Measurements from ENCODE around the gene SLC22A1. TPM values are rescaled to one million over a fixed set of nuclear protein-coding genes. Genes with fewer than 3 reads are reported as not detected.

The SLC22A1 gene
- total RNA-seq, 4 donors from 2014 or later = 0.35 to 0.67 (median 0.58) TPM; not detected in 1

DNA sequence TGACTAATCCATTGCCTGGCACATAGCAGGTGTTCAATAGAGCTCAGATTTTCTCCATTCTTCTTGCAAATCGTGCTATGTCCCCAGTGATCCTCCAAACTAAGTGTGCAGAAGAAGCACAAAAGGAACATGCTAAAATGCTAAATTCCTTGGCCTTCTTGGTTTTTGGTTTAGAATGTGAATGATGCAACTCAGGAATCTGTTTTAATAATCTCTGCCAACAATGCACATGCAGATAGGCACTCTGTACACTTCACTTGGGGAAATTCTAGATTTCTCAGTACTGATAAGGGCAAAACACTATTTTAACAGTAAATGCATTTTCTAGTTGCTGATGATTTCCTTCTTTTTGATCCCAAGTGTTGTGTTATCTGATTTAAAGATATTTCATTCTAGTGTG, 35.2 kb downstream of the SLC22A1 start:
- TF ChIP-seq EP300 (IDR thresholded peaks at IDR 0.05) = no peak
- no peak for TF ChIP-seq POLR2AphosphoS5 (IDR thresholded peaks at IDR 0.05)
- TF ChIP-seq, protein P1, sequence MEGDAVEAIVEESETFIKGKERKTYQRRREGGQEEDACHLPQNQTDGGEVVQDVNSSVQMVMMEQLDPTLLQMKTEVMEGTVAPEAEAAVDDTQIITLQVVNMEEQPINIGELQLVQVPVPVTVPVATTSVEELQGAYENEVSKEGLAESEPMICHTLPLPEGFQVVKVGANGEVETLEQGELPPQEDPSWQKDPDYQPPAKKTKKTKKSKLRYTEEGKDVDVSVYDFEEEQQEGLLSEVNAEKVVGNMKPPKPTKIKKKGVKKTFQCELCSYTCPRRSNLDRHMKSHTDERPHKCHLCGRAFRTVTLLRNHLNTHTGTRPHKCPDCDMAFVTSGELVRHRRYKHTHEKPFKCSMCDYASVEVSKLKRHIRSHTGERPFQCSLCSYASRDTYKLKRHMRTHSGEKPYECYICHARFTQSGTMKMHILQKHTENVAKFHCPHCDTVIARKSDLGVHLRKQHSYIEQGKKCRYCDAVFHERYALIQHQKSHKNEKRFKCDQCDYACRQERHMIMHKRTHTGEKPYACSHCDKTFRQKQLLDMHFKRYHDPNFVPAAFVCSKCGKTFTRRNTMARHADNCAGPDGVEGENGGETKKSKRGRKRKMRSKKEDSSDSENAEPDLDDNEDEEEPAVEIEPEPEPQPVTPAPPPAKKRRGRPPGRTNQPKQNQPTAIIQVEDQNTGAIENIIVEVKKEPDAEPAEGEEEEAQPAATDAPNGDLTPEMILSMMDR (IDR thresholded peaks at IDR 0.05) = no peak
- TF ChIP-seq POLR2A (IDR thresholded peaks at IDR 0.05) = no peak
- no peaks in the 10 kb centered on the region for H3K27me3 ChIP-seq
- no peak overlapping the region for H3K4me3 ChIP-seq
- H3K27ac ChIP-seq = no peak overlapping the region
- H3K9me3 ChIP-seq = no peaks in the 10 kb centered on the region
- WGBS, 2 donors (ENCODE audit: low coverage in 1 of 2) = 79 to 80% methylated on average over 1 of the region's 1 CpG
- no peak for ATAC-seq
- H3K4me1 ChIP-seq = peaks cover 0 to 8% (median 0%) of the 10 kb centered on the region in 3 donors
- no peaks in the 10 kb centered on the region for H3K36me3 ChIP-seq

DNA sequence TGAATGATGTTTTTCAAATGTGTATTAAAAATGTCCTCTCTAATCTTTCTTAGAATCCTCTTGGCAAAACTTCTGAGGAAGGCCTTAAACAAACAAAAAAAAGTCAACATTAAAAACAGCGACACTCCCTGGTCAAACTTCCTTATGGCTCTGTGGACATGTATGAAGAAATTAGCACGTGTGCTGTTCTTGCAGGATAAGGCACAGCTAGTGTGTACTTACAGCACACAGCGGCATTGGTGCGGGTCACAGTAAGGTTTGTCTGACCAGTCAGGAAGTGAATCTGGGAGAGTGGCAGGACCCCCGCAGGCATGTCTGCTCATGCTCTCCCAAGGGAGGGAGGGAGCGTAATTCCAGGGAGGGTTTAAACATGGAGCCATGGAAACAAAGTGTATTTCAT, 38.8 kb downstream of the SLC22A1 start:
- ATAC-seq = no peak
- Histone ChIP-seq H3K4me3 (no peak overlapping the region), H3K9me3 (no peaks in the 10 kb centered on the region), H3K4me1 (peaks cover 0 to 17% (median 0%) of the 10 kb centered on the region in 3 donors), H3K27me3 (no peaks in the 10 kb centered on the region), H3K27ac (no peak overlapping the region), H3K36me3 (no peaks in the 10 kb centered on the region)
- no peak for TF ChIP-seq EP300 (IDR thresholded peaks at IDR 0.05)
- WGBS, 2 donors (ENCODE audit: low coverage in 1 of 2) = 50 to 67% methylated on average over 1 to 6 of the region's 6 CpGs

DNA sequence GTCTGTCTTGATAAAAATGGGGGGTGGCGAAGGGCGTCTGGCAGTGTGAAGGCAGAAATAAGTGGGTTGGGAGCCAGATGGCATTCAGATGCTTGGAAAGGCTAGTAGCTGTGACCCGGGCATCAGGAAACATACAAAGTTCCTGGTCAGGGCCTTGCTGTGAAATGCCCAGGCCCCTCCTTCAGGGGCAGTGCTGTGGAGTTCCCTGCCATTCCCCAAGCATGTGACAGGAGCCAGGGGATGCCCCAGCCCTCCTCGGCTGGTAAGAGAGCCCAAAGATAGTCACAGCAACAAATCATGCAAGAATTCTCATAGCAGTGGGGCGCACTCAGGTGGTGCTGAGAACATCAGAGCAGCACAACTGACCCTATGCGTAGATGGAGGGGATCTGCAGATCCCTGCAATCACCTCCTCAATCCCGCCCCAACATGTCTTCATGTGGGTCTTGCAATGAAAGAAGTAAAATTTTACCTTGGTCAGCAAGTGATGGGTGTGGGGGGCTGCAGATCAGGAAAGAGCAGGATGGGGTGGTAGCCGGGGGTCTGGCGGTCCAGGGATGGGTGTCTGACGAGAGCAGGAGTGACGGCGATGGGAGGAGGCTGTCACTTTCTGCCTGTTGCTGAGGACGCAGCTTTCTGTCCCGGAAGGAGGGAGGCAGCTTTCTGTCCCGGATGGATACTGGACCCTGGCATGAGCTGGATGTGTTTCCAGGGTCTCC, 39.5 kb downstream of the SLC22A1 start:
- TF ChIP-seq EP300 (IDR thresholded peaks at IDR 0.05) (no peak), POLR2A (IDR thresholded peaks at IDR 0.05) (no peak), POLR2AphosphoS5 (IDR thresholded peaks at IDR 0.05) (no peak)
- TF ChIP-seq, protein P1 (IDR thresholded peaks at IDR 0.05) = no peak
- 60 to 81% methylated on average over 2 to 12 of the region's 15 CpGs for WGBS, 2 donors (ENCODE audit: low coverage in 1 of 2)
- no peaks in the 10 kb centered on the region for H3K27me3 ChIP-seq
- H3K27ac ChIP-seq = no peak overlapping the region
- H3K9me3 ChIP-seq = no peaks in the 10 kb centered on the region
- no peaks in the 10 kb centered on the region for H3K36me3 ChIP-seq
- peaks cover 0 to 17% (median 0%) of the 10 kb centered on the region in 3 donors for H3K4me1 ChIP-seq
- no peak for ATAC-seq
- H3K4me3 ChIP-seq = no peak overlapping the region

DNA sequence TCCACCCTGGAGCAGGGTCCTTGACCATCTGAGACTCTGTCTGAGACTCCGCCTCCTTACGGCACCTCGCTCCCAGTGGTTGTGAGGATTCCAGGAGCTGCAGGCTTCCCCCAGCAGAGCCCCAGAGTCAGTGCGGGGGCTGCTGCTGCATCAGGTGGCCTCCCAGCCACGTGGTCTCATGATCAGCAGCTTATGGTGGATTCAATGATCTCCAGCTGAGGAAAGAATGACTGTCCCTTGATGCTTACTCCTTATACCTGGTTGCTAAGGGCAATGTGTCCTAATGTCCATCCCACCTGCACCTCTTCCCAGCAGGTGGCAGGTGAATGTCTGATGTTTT, 40.0 kb downstream of the SLC22A1 start:
- WGBS, 2 donors (ENCODE audit: low coverage in 1 of 2) = 0% methylated on average over 1 of the region's 5 CpGs; no CpG with 5 or more reads in 1 of the 2 donors
- H3K9me3 ChIP-seq = no peaks in the 10 kb centered on the region
- no peak for ATAC-seq
- H3K36me3 ChIP-seq = no peaks in the 10 kb centered on the region
- no peak overlapping the region for H3K27ac ChIP-seq
- peaks cover 0 to 16% (median 0%) of the 10 kb centered on the region in 3 donors for H3K4me1 ChIP-seq
- H3K27me3 ChIP-seq = no peaks in the 10 kb centered on the region
- no peak for TF ChIP-seq POLR2A (IDR thresholded peaks at IDR 0.05)
- no peak for TF ChIP-seq EP300 (IDR thresholded peaks at IDR 0.05)
- TF ChIP-seq, protein P1 (IDR thresholded peaks at IDR 0.05) = no peak
- TF ChIP-seq POLR2AphosphoS5 (IDR thresholded peaks at IDR 0.05) = no peak
- no peak overlapping the region for H3K4me3 ChIP-seq

DNA sequence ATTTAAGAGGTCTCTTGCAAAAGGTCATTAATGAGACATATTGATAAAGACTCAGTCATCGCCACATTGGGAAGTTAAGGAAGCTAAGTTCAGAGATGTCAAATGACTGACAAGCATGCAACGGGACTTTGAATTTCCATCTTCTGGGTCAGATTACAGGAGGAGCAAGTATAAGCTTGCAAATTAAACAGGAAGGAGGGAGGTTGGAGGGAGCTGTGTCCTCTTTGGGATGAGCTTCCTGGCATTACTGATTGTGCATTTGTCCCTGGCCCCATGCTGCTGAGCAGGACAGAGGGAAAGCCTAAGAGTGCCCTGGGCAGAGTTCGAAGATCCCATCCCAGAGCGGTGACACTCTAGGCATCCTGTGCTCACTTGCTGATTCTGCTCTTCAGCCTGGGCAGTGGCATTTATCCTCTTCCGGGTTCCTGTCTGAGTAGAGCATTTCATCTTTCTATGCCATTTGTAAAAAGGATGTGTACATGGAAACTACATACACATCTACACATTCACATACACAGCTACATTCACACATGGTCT, 40.5 kb downstream of the SLC22A1 start:
- Histone ChIP-seq H3K27ac (no peak overlapping the region), H3K27me3 (no peaks in the 10 kb centered on the region), H3K36me3 (no peaks in the 10 kb centered on the region), H3K4me3 (no peak overlapping the region), H3K4me1 (peaks cover 0 to 11% (median 0%) of the 10 kb centered on the region in 3 donors), H3K9me3 (no peaks in the 10 kb centered on the region)
- WGBS, 2 donors (ENCODE audit: low coverage in 1 of 2) = 48 to 60% methylated on average over 3 of the region's 5 CpGs
- no peak for ATAC-seq
- TF ChIP-seq EP300 (IDR thresholded peaks at IDR 0.05) = no peak
- no peak for TF ChIP-seq POLR2AphosphoS5 (IDR thresholded peaks at IDR 0.05)
- no peak for TF ChIP-seq POLR2A (IDR thresholded peaks at IDR 0.05)
- TF ChIP-seq, protein P1 (IDR thresholded peaks at IDR 0.05) = no peak

Data from gastroesophageal sphincter (tissue), 4 donors.